Liver (tissue), 9 donors: ENCODE data around the gene EFCAB14. TPM values are rescaled to one million over a fixed set of nuclear protein-coding genes. Genes with fewer than 3 reads are reported as not detected.

Experiments used
- DNase-seq: peaks from one replicate; pipeline ENCODE4 v3.0.0-alpha.2; 2017; ENCODE audit warnings: low spot score
- H3K27ac ChIP-seq, 2 donors: one replicate each; pipeline ENCODE4 v1.7.0; 2013; ENCODE audit warnings: inconsistent platforms in 2 of 2, low read length in 2 of 2, control low read depth in 1 of 2, low read depth in 1 of 2, mild to moderate bottlenecking in 1 of 2
- H3K27me3 ChIP-seq, 4 donors: one replicate each; pipeline versions ENCODE4 v1.6.1 to v1.7.0; 2013; ENCODE audit warnings: low read length in 3 of 4, inconsistent platforms in 1 of 4, mild to moderate bottlenecking in 1 of 4, moderate library complexity in 1 of 4; ENCODE audit not compliant: control insufficient read depth in 4 of 4, insufficient read depth in 4 of 4
- H3K36me3 ChIP-seq, 4 donors: one replicate each; pipeline versions ENCODE4 v1.6.1 to v1.7.0; 2013; ENCODE audit warnings: low read length in 3 of 4, mild to moderate bottlenecking in 3 of 4, low read depth in 1 of 4, moderate library complexity in 1 of 4; ENCODE audit not compliant: control insufficient read depth in 4 of 4, insufficient read depth in 3 of 4
- H3K4me1 ChIP-seq, 4 donors: one replicate each; pipeline versions ENCODE4 v1.6.1 to v1.7.0; 2013; ENCODE audit warnings: low read length in 3 of 4, mild to moderate bottlenecking in 3 of 4, moderate library complexity in 1 of 4; ENCODE audit not compliant: control insufficient read depth in 4 of 4, insufficient read depth in 4 of 4
- H3K4me3 ChIP-seq, 3 donors: one replicate each; pipeline versions ENCODE4 v1.6.1 to v1.7.0; 2013; ENCODE audit warnings: low read length in 3 of 3, control low read depth in 1 of 3, low read depth in 1 of 3, mild to moderate bottlenecking in 1 of 3
- H3K9ac ChIP-seq, 2 donors: one replicate each; pipeline ENCODE4 v1.7.0; 2013; ENCODE audit warnings: low read length in 2 of 2, mild to moderate bottlenecking in 2 of 2, moderate library complexity in 2 of 2, control low read depth in 1 of 2, low read depth in 1 of 2
- H3K9me3 ChIP-seq, 4 donors: one replicate each; pipeline versions ENCODE4 v1.6.1 to v1.7.0; 2013; ENCODE audit warnings: low read length in 3 of 4; ENCODE audit not compliant: control insufficient read depth in 4 of 4
- EGR1 ChIP-seq, 2 donors: IDR thresholded peaks; 2 replicates each; pipeline ENCODE4 v1.6.1; 2016 to 2018; ENCODE audit warnings: antibody characterized with exemption in 2 of 2, low read depth in 2 of 2
- FOXA1 ChIP-seq: IDR thresholded peaks from 2 replicates; pipeline ENCODE4 v1.6.1; 2016; ENCODE audit warnings: antibody characterized with exemption
- FOXA2 ChIP-seq: IDR thresholded peaks from 2 replicates; pipeline ENCODE4 v1.6.1; 2016; ENCODE audit warnings: antibody characterized with exemption
- GABPA ChIP-seq, 2 donors: IDR thresholded peaks in 1 of 2; conservative IDR thresholded peaks in 1 of 2; 2 replicates each; pipeline ENCODE4 v1.6.1; 2016; ENCODE audit warnings: antibody characterized with exemption in 2 of 2, mild to moderate bottlenecking in 1 of 2, moderate library complexity in 1 of 2
- HNF4A ChIP-seq, 2 donors: conservative IDR thresholded peaks; 2 replicates each; pipeline ENCODE4 v1.6.1; 2016; ENCODE audit warnings: antibody characterized with exemption in 2 of 2, mild to moderate bottlenecking in 2 of 2
- JUND ChIP-seq, 2 donors: IDR thresholded peaks; 2 replicates each; pipeline ENCODE4 v1.6.1; 2016; ENCODE audit warnings: antibody characterized with exemption in 2 of 2
- NR2F2 ChIP-seq: IDR thresholded peaks from 2 replicates; pipeline ENCODE4 v1.6.1; 2016; ENCODE audit warnings: antibody characterized with exemption
- RAD21 ChIP-seq, 2 donors: IDR thresholded peaks; 2 replicates each; pipeline ENCODE4 v1.6.1; 2016; ENCODE audit warnings: antibody characterized with exemption in 2 of 2, mild to moderate bottlenecking in 2 of 2
- RXRA ChIP-seq, 2 donors: IDR thresholded peaks; 2 replicates each; pipeline ENCODE4 v1.6.1; 2017 to 2018; ENCODE audit warnings: antibody characterized with exemption in 2 of 2, mild to moderate bottlenecking in 1 of 2
- SP1 ChIP-seq: IDR thresholded peaks from 2 replicates; pipeline ENCODE4 v1.6.1; 2018; ENCODE audit warnings: antibody characterized with exemption, mild to moderate bottlenecking
- TAF1 ChIP-seq: conservative IDR thresholded peaks from 2 replicates; pipeline ENCODE4 v1.6.1; 2016; ENCODE audit warnings: antibody characterized with exemption, mild to moderate bottlenecking
- YY1 ChIP-seq: IDR thresholded peaks from 2 replicates; pipeline ENCODE4 v1.6.1; 2016; ENCODE audit warnings: antibody characterized with exemption, mild to moderate bottlenecking
- WGBS: extraction: QIAGEN DNeasy Blood & Tissue Kit; methylation state at CpG from one replicate; pipeline ENCODE4 v1.1.7; 2013; 5-methylcytosine and 5-hydroxymethylcytosine counted together
- polyA plus RNA-seq, 2 donors: library from polyadenylated mRNA; stranded (reverse) in 1 of 2; unstranded in 1 of 2; fragments of 200-250 nt in 1 of 2; fragments of >200 nt in 1 of 2; fragmentation: Nextera tagmentation in 1 of 2; extraction: Ambion mirVana in 1 of 2; gene quantifications; one replicate each; pipeline versions ENCODE4 v1.2.1 to v1.2.3, GENCODE V29; 2013 to 2015
- total RNA-seq, 2 donors: library from RNA; depleted of rRNA; stranded (reverse); fragments of >200 nt; gene quantifications; one replicate each; pipeline ENCODE4 v1.2.3, GENCODE V29; 2014
- TF ChIP-seq, protein P1 (sequence below): IDR thresholded peaks from 2 replicates; pipeline ENCODE4 v1.6.1; 2016; ENCODE audit warnings: antibody characterized with exemption, mild to moderate bottlenecking
- TF ChIP-seq, protein P2 (sequence below): fragments of 150-350 bp; IDR thresholded peaks from 2 replicates; pipeline ENCODE4 v1.5.1; 2017; ENCODE audit warnings: improper control_type of control experiment, low read depth, low read length; ENCODE audit not compliant: missing input control
- donor health status: healthy.
- donor health status: healthy.
- donor health status: healthy.
- donor health status: healthy.
- donor health status: healthy.

EFCAB14 gene
- total and polyA plus RNA-seq, 4 donors: 14.8 to 34.6 (median 23.7) TPM

DNA sequence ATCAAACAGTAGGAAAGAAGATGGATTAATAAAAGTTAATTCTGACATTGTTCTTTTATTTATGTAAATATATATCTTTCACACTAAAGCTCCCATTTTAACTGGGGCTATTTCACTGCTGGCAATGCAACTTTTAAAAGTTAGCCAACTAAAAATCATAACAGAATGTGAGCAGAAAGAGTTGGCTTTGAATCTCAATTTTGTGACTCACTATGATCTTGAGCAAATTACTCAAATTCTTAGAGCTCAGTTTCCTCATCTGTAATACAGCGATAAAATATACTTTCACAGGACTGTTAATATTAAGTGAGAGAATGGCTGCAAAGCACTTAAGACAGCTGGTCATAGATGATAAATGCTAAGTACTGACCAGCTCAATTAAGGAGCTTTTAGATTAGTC is 10.8 kb downstream of the EFCAB14 start (continued):
- TF ChIP-seq, protein P1, sequence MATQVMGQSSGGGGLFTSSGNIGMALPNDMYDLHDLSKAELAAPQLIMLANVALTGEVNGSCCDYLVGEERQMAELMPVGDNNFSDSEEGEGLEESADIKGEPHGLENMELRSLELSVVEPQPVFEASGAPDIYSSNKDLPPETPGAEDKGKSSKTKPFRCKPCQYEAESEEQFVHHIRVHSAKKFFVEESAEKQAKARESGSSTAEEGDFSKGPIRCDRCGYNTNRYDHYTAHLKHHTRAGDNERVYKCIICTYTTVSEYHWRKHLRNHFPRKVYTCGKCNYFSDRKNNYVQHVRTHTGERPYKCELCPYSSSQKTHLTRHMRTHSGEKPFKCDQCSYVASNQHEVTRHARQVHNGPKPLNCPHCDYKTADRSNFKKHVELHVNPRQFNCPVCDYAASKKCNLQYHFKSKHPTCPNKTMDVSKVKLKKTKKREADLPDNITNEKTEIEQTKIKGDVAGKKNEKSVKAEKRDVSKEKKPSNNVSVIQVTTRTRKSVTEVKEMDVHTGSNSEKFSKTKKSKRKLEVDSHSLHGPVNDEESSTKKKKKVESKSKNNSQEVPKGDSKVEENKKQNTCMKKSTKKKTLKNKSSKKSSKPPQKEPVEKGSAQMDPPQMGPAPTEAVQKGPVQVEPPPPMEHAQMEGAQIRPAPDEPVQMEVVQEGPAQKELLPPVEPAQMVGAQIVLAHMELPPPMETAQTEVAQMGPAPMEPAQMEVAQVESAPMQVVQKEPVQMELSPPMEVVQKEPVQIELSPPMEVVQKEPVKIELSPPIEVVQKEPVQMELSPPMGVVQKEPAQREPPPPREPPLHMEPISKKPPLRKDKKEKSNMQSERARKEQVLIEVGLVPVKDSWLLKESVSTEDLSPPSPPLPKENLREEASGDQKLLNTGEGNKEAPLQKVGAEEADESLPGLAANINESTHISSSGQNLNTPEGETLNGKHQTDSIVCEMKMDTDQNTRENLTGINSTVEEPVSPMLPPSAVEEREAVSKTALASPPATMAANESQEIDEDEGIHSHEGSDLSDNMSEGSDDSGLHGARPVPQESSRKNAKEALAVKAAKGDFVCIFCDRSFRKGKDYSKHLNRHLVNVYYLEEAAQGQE: no peak

DNA sequence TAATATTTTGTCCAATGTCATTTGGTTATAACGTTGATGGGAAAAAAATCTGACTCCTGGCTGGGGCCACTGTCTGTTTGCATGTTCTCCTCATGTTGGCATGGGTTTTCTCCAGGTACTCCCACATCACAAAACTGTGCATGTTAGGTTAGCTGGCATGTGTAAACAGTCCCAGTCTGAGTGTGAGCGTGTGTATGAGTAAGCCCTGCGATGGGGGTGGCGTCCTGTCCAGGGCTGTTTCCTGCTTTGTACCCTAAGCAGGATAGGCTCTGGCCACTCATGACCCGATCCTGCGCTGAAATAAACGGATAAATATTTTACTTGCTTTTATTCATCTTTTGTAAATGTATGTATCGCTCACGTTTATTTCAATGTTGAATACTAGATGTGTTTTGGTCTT is 13.5 kb downstream of the EFCAB14 start:
- Histone ChIP-seq H3K9me3 (no peaks in the 10 kb centered on the region), H3K27ac (no peak overlapping the region), H3K9ac (no peak overlapping the region), H3K4me1 (no peaks in the 10 kb centered on the region), H3K27me3 (no peaks in the 10 kb centered on the region), H3K4me3 (no peak overlapping the region), H3K36me3 (peaks cover 3 to 45% (median 34%) of the 10 kb centered on the region in 4 donors)
- WGBS: 91% methylated on average over 9 of the region's 9 CpGs
- TF ChIP-seq RXRA (IDR thresholded peaks at IDR 0.05): no peak
- TF ChIP-seq FOXA2: no peak
- TF ChIP-seq FOXA1: no peak
- no peak for TF ChIP-seq TAF1
- no peak for TF ChIP-seq EGR1 (IDR thresholded peaks at IDR 0.05; ENCODE audit: low read depth in 2 of 2)
- TF ChIP-seq NR2F2: no peak
- no peak for TF ChIP-seq HNF4A (conservative IDR thresholded peaks at IDR 0.05)
- TF ChIP-seq SP1: no peak
- no peak for TF ChIP-seq JUND (IDR thresholded peaks at IDR 0.05)
- TF ChIP-seq RAD21 (IDR thresholded peaks at IDR 0.05): no peak
- no peak for TF ChIP-seq YY1
- no peak for DNase-seq

DNA sequence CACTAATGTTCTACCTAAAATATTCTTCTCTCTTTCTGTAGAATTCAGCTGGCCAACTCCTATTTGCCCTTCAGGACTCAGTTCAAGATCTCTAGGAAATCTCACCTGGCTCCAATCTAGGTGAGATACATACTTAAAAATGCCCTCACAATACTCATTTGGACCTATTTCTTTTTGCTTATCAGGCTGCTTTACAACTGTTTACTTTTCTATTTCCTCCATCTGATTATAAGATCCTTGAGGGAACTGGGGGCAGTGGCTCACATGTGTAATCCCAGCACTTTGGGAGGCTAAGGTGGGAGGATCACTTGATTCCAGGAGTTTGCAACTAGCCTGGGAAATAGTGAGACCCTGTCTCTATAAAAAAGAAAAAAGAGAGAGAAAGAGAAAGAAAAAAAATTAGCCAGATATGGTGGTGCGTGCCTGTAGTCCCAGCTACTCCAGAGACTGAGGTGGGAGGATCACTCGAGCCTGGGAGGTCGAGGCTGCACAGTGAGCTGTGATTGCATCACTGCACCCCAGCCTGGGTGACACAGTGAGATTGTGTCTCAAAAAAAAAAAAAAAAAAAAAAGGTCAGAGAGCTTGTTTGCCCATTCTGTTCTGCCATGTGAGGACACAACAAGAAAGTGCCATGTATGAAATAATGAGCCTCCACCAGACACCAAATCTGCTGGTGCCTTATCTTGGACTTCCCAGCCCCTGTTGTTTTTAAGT is 14.8 kb downstream of the EFCAB14 start:
- TF ChIP-seq, protein P2, sequence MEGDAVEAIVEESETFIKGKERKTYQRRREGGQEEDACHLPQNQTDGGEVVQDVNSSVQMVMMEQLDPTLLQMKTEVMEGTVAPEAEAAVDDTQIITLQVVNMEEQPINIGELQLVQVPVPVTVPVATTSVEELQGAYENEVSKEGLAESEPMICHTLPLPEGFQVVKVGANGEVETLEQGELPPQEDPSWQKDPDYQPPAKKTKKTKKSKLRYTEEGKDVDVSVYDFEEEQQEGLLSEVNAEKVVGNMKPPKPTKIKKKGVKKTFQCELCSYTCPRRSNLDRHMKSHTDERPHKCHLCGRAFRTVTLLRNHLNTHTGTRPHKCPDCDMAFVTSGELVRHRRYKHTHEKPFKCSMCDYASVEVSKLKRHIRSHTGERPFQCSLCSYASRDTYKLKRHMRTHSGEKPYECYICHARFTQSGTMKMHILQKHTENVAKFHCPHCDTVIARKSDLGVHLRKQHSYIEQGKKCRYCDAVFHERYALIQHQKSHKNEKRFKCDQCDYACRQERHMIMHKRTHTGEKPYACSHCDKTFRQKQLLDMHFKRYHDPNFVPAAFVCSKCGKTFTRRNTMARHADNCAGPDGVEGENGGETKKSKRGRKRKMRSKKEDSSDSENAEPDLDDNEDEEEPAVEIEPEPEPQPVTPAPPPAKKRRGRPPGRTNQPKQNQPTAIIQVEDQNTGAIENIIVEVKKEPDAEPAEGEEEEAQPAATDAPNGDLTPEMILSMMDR: no peak
- TF ChIP-seq JUND (IDR thresholded peaks at IDR 0.05) (no peak), YY1 (no peak), GABPA (IDR thresholded peaks at IDR 0.05 in 1 of 2, conservative IDR thresholded peaks at IDR 0.05 in 1 of 2) (no peak), HNF4A (conservative IDR thresholded peaks at IDR 0.05) (no peak), NR2F2 (no peak)
- TF ChIP-seq, protein P1: no peak
- DNase-seq: no peak
- no peaks in the 10 kb centered on the region for H3K4me1 ChIP-seq
- no peak overlapping the region for H3K4me3 ChIP-seq
- no peak overlapping the region for H3K9ac ChIP-seq
- no peak overlapping the region for H3K27ac ChIP-seq
- H3K9me3 ChIP-seq: no peaks in the 10 kb centered on the region
- H3K27me3 ChIP-seq: no peaks in the 10 kb centered on the region
- WGBS: 75% methylated on average over 3 of the region's 3 CpGs
- peaks cover 3 to 43% (median 33%) of the 10 kb centered on the region in 4 donors for H3K36me3 ChIP-seq
